ENCODE measurements around the gene FAM170B.

DNA sequence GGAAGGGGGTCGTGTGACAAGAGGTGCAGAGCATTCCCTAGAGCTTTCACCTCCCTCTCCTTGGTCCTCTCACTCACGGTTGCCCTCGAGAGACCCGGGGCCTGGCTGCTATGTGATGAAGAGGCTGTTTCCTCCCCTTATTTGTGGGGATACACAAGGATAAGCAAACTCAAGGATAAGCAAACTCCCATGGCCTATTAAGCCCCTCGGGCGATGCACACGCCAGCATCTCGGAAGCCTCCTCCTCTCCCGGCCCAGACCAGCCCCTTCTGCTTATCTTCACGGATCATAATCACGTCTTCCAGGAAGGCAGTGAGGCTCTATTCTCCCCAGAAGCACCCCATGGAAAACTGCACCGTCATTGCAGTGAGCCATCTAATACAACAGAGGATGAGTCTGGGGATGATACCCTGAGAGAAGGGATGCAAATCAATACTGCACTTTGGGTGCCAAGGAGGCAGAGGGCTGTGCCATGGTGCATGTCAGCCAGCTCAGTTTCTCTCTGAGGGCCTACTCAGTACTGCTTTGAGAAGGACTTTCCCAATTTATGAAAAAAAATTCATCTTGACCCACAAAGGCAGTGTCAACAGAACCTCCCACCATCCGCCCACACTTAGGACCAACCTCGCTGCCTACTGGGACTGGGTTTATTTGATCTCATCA is 32.1 kb upstream of the FAM170B start:
- no peak for TF ChIP-seq CTCF (IDR thresholded peaks at IDR 0.05; ENCODE audit: extremely low read depth in 1 of 2, insufficient read depth in 1 of 2, low read depth in 1 of 2, low read length in 2 of 2)
- no peak for TF ChIP-seq POLR2AphosphoS5 (IDR thresholded peaks at IDR 0.05; ENCODE audit: insufficient read depth, low read depth, low read length)
- TF ChIP-seq, protein P1, sequence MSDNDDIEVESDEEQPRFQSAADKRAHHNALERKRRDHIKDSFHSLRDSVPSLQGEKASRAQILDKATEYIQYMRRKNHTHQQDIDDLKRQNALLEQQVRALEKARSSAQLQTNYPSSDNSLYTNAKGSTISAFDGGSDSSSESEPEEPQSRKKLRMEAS (IDR thresholded peaks at IDR 0.05; ENCODE audit: insufficient read depth, insufficient read length), result no peak
- no peak for TF ChIP-seq POLR2A (IDR thresholded peaks at IDR 0.05; ENCODE audit: low read depth, low read length)
- TF ChIP-seq EZH2 (IDR thresholded peaks at IDR 0.05; ENCODE audit: borderline replicate concordance, low read depth, low read length, severe bottlenecking), result no peak
- TF ChIP-seq JUN (IDR thresholded peaks at IDR 0.05; ENCODE audit: borderline replicate concordance, insufficient read depth, insufficient read length, low read depth), result no peak
- TF ChIP-seq MYC (IDR thresholded peaks at IDR 0.05; ENCODE audit: low read depth, low read length), result no peak
- no peak for TF ChIP-seq GATA2 (IDR thresholded peaks at IDR 0.05; ENCODE audit: insufficient read depth, insufficient read length, low read depth, low read length)
- no peak for TF ChIP-seq FOS (IDR thresholded peaks at IDR 0.05; ENCODE audit: borderline replicate concordance, insufficient read depth, low read length)

All from endothelial cell of umbilical vein (primary cell).